Neural cell (in vitro differentiated cells): ENCODE measurements around the gene GTPBP4. TPM values are rescaled to one million over a fixed set of nuclear protein-coding genes. Genes with fewer than 3 reads are reported as not detected.

Experiments
- H2AFZ ChIP-seq: fragments of 200-600, 300-800 bp; sonication (generic), shearing (Covaris generic); 2 replicates; pipeline ENCODE4 v1.6.0; 2014; ENCODE audit warnings: low read depth, mild to moderate bottlenecking, antibody characterized with exemption, low read length, moderate library complexity
- H3F3A ChIP-seq: fragments of 200-600 bp; shearing (Covaris generic); 2 replicates; pipeline ENCODE4 v1.6.1; 2016; ENCODE audit warnings: mild to moderate bottlenecking, moderate library complexity, mixed read lengths, antibody characterized with exemption, low read length; ENCODE audit not compliant: insufficient read depth, poor library complexity, severe bottlenecking
- H3K27ac ChIP-seq: fragments of 200-600, 300-800 bp; sonication (generic), shearing (Covaris generic); 2 replicates; pipeline ENCODE4 v1.5.1; 2014; ENCODE audit warnings: mild to moderate bottlenecking, low read length, moderate library complexity
- H3K27me3 ChIP-seq: fragments of 300-800, 200-600 bp; sonication (generic), shearing (Covaris generic); 2 replicates; pipeline ENCODE4 v1.6.0; 2014; ENCODE audit warnings: mild to moderate bottlenecking, low read depth, low read length, moderate library complexity; ENCODE audit not compliant: insufficient read depth
- H3K36me3 ChIP-seq: fragments of 300-800, 200-600 bp; sonication (generic), shearing (Covaris generic); 2 replicates; pipeline ENCODE4 v1.5.1; 2014; ENCODE audit warnings: mild to moderate bottlenecking, antibody characterized with exemption, low read length, moderate library complexity; ENCODE audit not compliant: insufficient read depth
- H3K4me2 ChIP-seq: fragments of 300-800, 200-600 bp; sonication (generic), shearing (Covaris generic); 2 replicates; pipeline ENCODE4 v1.6.0; 2014; ENCODE audit warnings: mild to moderate bottlenecking, low read length
- H3K4me3 ChIP-seq: fragments of 300-800, 200-600 bp; sonication (generic), shearing (Covaris generic); 2 replicates; pipeline ENCODE4 v1.5.1; 2014; ENCODE audit warnings: mild to moderate bottlenecking, low read length, moderate library complexity
- H3K79me2 ChIP-seq: fragments of 200-600 bp; shearing (Covaris generic); replicated peaks from 2 replicates; pipeline ENCODE4 v1.6.0; 2014; ENCODE audit warnings: mild to moderate bottlenecking, low read length, moderate library complexity; ENCODE audit not compliant: insufficient read depth
- H3K9ac ChIP-seq: fragments of 300-800, 200-600 bp; sonication (generic), shearing (Covaris generic); 2 replicates; pipeline ENCODE4 v1.6.1; 2016; ENCODE audit warnings: mild to moderate bottlenecking, low read length, mixed read lengths
- H3K9me2 ChIP-seq: fragments of 200-600 bp; shearing (Covaris generic); 2 replicates; pipeline ENCODE4 v1.6.1; 2016; ENCODE audit warnings: mild to moderate bottlenecking, low read length, mixed read lengths; ENCODE audit not compliant: insufficient read depth
- H3K9me3 ChIP-seq: fragments of 200-600, 300-800 bp; sonication (generic), shearing (Covaris generic); 2 replicates; pipeline ENCODE4 v1.6.1; 2016; ENCODE audit warnings: mild to moderate bottlenecking, mixed run types, low read length, moderate library complexity, mixed read lengths
- H4K20me1 ChIP-seq: fragments of 200-600 bp; shearing (Covaris generic); 2 replicates; pipeline ENCODE4 v1.6.1; 2016; ENCODE audit warnings: mild to moderate bottlenecking, mixed run types; ENCODE audit not compliant: insufficient read depth
- EP300 ChIP-seq: fragments of 450-650 bp; conservative IDR thresholded peaks from 2 replicates; pipeline ENCODE4 v1.6.1; 2014; ENCODE audit warnings: antibody characterized with exemption, mild to moderate bottlenecking, moderate library complexity; ENCODE audit not compliant: poor library complexity, severe bottlenecking
- EZH2 ChIP-seq: fragments of 200-600, 300-800 bp; shearing (Covaris generic), sonication (generic); IDR thresholded peaks from 2 replicates; pipeline ENCODE4 v1.6.1; 2014; ENCODE audit warnings: antibody characterized with exemption, low read length, borderline replicate concordance, mild to moderate bottlenecking; ENCODE audit not compliant: insufficient read depth, poor library complexity, severe bottlenecking
- MXI1 ChIP-seq: fragments of 450-650 bp; conservative IDR thresholded peaks from 2 replicates; pipeline ENCODE4 v1.6.1; 2014; ENCODE audit warnings: antibody characterized with exemption, mild to moderate bottlenecking; ENCODE audit not compliant: poor library complexity, severe bottlenecking
- POLR2AphosphoS5 ChIP-seq: IDR thresholded peaks from 2 replicates; pipeline ENCODE4 v1.6.1; 2012
- RAD21 ChIP-seq: fragments of 450-650 bp; conservative IDR thresholded peaks from 2 replicates; pipeline ENCODE4 v1.6.1; 2014; ENCODE audit warnings: antibody characterized with exemption, mild to moderate bottlenecking, moderate library complexity
- SMC3 ChIP-seq: fragments of 450-650 bp; conservative IDR thresholded peaks from 2 replicates; pipeline ENCODE4 v1.6.1; 2014; ENCODE audit warnings: antibody characterized with exemption, mild to moderate bottlenecking, moderate library complexity; ENCODE audit not compliant: poor library complexity
- TAF1 ChIP-seq: IDR thresholded peaks from 2 replicates; pipeline ENCODE4 v1.6.1; 2012; ENCODE audit warnings: low read depth
- polyA plus RNA-seq: library from polyadenylated mRNA; depleted of rRNA; stranded (reverse); fragments of >200 nt; gene quantifications from 2 replicates; pipeline ENCODE4 v1.2.3, GENCODE V29; 2014
- TF ChIP-seq, protein P1 (sequence below): IDR thresholded peaks from 2 replicates; pipeline ENCODE4 v1.6.1; 2012; ENCODE audit warnings: borderline replicate concordance
- TF ChIP-seq, protein P2 (sequence below): fragments of 450-650 bp; IDR thresholded peaks from 2 replicates; pipeline ENCODE4 v1.5.1; 2014; ENCODE audit warnings: antibody characterized with exemption, mild to moderate bottlenecking, moderate library complexity; ENCODE audit not compliant: poor library complexity, severe bottlenecking

Gene GTPBP4
- polyA plus RNA-seq, 1 donor from 2014 or later: 32.7 TPM

DNA sequence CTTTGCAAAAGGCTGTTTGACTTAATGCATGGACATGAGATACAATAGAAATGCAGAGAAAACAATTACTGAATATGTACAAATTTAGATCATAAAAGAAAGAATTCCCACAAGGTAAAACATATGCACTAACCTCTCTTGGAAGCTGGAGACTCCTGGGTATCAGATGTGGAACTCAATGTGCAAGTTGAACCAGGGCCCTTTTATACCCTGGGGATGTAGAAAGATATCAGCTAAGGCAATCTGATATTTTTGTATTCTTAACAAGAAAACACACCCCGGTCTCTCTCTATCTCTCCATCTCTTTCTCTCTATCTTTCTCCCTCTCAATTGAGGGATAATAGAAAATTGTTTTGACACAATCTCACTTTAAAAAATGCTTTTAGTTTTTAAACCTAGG is 37.4 kb downstream of the GTPBP4 start, which contains the start of gene IDI2:
IDI2 (minus strand) TSS at position 177 of the 400 bp plus-strand sequence. CDS start 1,136 bp downstream, outside the sequence.
- Histone ChIP-seq H3K4me3 (no peak within 1 kb of the TSS), H3K9me2 (no peaks in the 10 kb centered on the region), H3K79me2 (no peaks in the 10 kb centered on the region), H3K27ac (peak within 1 kb of the TSS; percentile 5), H3K36me3 (no peaks in the 10 kb centered on the region), H3F3A (no peaks in the 10 kb centered on the region), H3K27me3 (no peaks in the 10 kb centered on the region), H2AFZ (no peak within 1 kb of the TSS), H3K4me2 (no peak within 1 kb of the TSS), H3K9ac (no peak within 1 kb of the TSS), H4K20me1 (no peaks in the 10 kb centered on the region), H3K9me3 (no peaks in the 10 kb centered on the region)
- TF ChIP-seq SMC3 (no peak), MXI1 (no peak), POLR2AphosphoS5 (no peak), RAD21 (no peak), EZH2 (no peak), TAF1 (no peak), EP300 (no peak)
- TF ChIP-seq, protein P1, sequence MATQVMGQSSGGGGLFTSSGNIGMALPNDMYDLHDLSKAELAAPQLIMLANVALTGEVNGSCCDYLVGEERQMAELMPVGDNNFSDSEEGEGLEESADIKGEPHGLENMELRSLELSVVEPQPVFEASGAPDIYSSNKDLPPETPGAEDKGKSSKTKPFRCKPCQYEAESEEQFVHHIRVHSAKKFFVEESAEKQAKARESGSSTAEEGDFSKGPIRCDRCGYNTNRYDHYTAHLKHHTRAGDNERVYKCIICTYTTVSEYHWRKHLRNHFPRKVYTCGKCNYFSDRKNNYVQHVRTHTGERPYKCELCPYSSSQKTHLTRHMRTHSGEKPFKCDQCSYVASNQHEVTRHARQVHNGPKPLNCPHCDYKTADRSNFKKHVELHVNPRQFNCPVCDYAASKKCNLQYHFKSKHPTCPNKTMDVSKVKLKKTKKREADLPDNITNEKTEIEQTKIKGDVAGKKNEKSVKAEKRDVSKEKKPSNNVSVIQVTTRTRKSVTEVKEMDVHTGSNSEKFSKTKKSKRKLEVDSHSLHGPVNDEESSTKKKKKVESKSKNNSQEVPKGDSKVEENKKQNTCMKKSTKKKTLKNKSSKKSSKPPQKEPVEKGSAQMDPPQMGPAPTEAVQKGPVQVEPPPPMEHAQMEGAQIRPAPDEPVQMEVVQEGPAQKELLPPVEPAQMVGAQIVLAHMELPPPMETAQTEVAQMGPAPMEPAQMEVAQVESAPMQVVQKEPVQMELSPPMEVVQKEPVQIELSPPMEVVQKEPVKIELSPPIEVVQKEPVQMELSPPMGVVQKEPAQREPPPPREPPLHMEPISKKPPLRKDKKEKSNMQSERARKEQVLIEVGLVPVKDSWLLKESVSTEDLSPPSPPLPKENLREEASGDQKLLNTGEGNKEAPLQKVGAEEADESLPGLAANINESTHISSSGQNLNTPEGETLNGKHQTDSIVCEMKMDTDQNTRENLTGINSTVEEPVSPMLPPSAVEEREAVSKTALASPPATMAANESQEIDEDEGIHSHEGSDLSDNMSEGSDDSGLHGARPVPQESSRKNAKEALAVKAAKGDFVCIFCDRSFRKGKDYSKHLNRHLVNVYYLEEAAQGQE: no peak
- TF ChIP-seq, protein P2, sequence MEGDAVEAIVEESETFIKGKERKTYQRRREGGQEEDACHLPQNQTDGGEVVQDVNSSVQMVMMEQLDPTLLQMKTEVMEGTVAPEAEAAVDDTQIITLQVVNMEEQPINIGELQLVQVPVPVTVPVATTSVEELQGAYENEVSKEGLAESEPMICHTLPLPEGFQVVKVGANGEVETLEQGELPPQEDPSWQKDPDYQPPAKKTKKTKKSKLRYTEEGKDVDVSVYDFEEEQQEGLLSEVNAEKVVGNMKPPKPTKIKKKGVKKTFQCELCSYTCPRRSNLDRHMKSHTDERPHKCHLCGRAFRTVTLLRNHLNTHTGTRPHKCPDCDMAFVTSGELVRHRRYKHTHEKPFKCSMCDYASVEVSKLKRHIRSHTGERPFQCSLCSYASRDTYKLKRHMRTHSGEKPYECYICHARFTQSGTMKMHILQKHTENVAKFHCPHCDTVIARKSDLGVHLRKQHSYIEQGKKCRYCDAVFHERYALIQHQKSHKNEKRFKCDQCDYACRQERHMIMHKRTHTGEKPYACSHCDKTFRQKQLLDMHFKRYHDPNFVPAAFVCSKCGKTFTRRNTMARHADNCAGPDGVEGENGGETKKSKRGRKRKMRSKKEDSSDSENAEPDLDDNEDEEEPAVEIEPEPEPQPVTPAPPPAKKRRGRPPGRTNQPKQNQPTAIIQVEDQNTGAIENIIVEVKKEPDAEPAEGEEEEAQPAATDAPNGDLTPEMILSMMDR: no peak

DNA sequence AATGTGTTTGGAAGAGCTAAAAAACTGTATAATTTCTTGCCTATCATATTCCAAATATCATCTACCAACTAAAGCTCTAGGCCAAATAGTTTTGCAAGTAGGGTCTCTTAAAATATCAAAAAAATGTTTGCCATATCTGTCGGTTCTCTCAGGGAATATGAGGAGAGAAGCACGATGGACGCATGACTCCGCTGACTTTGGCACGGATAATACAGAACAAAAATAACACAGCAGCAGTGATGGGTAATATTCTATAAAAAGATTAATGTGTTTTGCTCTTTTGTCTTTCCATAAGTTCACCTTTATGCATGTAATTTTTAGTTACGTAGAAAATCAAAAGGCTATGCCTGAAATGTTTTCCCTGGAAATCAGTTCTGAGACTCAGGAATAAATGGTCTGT is 38.3 kb downstream of the GTPBP4 start:
- Histone ChIP-seq H3K9me2 (no peaks in the 10 kb centered on the region), H2AFZ (no peak overlapping the region), H3K27me3 (no peaks in the 10 kb centered on the region), H3K9ac (no peak overlapping the region), H3K4me2 (no peak overlapping the region), H3K36me3 (no peaks in the 10 kb centered on the region), H3K4me3 (no peak overlapping the region), H3K79me2 (no peaks in the 10 kb centered on the region), H4K20me1 (no peaks in the 10 kb centered on the region), H3K27ac (no peak overlapping the region), H3K9me3 (no peaks in the 10 kb centered on the region), H3F3A (no peaks in the 10 kb centered on the region)
- TF ChIP-seq RAD21: no peak
- TF ChIP-seq, protein P1: no peak
- no peak for TF ChIP-seq SMC3
- TF ChIP-seq MXI1: no peak
- no peak for TF ChIP-seq POLR2AphosphoS5
- TF ChIP-seq TAF1: no peak
- TF ChIP-seq EP300: no peak
- TF ChIP-seq, protein P2: no peak
- TF ChIP-seq EZH2: no peak
